Fibroblast of the aortic adventitia (primary cell): ENCODE results near the gene PPA2. TPM values are rescaled to one million over a fixed set of nuclear protein-coding genes. Genes with fewer than 3 reads are reported as not detected.

Experiments
- DNase-seq: peaks from one replicate; pipeline ENCODE4 v3.0.0-alpha.2; 2010; ENCODE audit warnings: low read depth
- H3K4me3 ChIP-seq: 2 replicates; pipeline ENCODE4 v1.5.1; 2011; ENCODE audit warnings: low read depth, mild to moderate bottlenecking, control low read depth, low read length, moderate library complexity
- CTCF ChIP-seq: IDR thresholded peaks from 2 replicates; pipeline ENCODE4 v1.5.1; 2011; ENCODE audit warnings: mild to moderate bottlenecking, low read length, control low read depth, inconsistent platforms; ENCODE audit not compliant: insufficient read depth
- total RNA-seq: library from RNA; depleted of rRNA; stranded (reverse); fragments of >200 nt; gene quantifications from 2 replicates; pipeline ENCODE4 v1.2.3, GENCODE V29; 2012; ENCODE audit warnings: low replicate concordance

PPA2 gene
- total RNA-seq, 1 donor, result 78.9 TPM

- TF ChIP-seq CTCF, result no peak
- DNase-seq, result no peak
- no peak overlapping the region for H3K4me3 ChIP-seq
Measured at GRCh38 chr4:105373324-105373723, 100.5 kb downstream of the PPA2 start.

- TF ChIP-seq CTCF, result no peak
- DNase-seq, result no peak
- no peak overlapping the region for H3K4me3 ChIP-seq
Measured at GRCh38 chr4:105369988-105370387, 103.9 kb downstream of the PPA2 start.

- TF ChIP-seq CTCF, result no peak
- H3K4me3 ChIP-seq, result no peak overlapping the region
- DNase-seq, result no peak
Measured at GRCh38 chr4:105361053-105361452, 112.8 kb downstream of the PPA2 start.

- TF ChIP-seq CTCF, result no peak
- DNase-seq, result no peak
- H3K4me3 ChIP-seq, result no peak overlapping the region
Measured at GRCh38 chr4:105357258-105357980, 116.4 kb downstream of the PPA2 start.

GRCh38 chr4:105356194-105356593 is 117.7 kb downstream of the PPA2 start:
- no peak for TF ChIP-seq CTCF
- DNase-seq, result no peak
- H3K4me3 ChIP-seq, result no peak overlapping the region

GRCh38 chr4:105352826-105353225 is 121.0 kb downstream of the PPA2 start:
- H3K4me3 ChIP-seq, result no peak overlapping the region
- no peak for TF ChIP-seq CTCF
- DNase-seq, result no peak

- TF ChIP-seq CTCF, result no peak
- H3K4me3 ChIP-seq, result no peak overlapping the region
- no peak for DNase-seq
Measured at GRCh38 chr4:105351861-105352260, 122.0 kb downstream of the PPA2 start.
